GM18867 (cell line): Measurements from ENCODE around the gene SQOR.

Source experiments
- ATAC-seq: cut with Tn5 transposase; IDR thresholded peaks from one replicate; pipeline ENCODE4 v1.9.1; 2021; ENCODE audit warnings: mild to moderate bottlenecking, moderate library complexity; ENCODE audit not compliant: unreplicated experiment

Gene SQOR

GRCh38 chr15:45634432-45635190 is at the start of gene SQOR:
Gene SQOR, plus strand, starts transcription at chr15:45635029. Its CDS starts 23,895 bp downstream, at chr15:45658924.
- peak; percentile 73 for ATAC-seq

GRCh38 chr15:45585069-45585791 is 49.6 kb upstream of the SQOR start:
- ATAC-seq: no peak

- ATAC-seq: no peak
These were observed 48.7 kb upstream of the SQOR start for GRCh38 chr15:45586125-45586524.

GRCh38 chr15:45586601-45587094 is 48.2 kb upstream of the SQOR start:
- ATAC-seq: peak; percentile 10

- peak; percentile 78 for ATAC-seq
These were observed 47.5 kb upstream of the SQOR start, which contains the start of gene BLOC1S6 for GRCh38 chr15:45587095-45587862. Gene BLOC1S6, plus strand, starts transcription at chr15:45587379. Its CDS starts 65 bp downstream, at chr15:45587444.

- no peak for ATAC-seq
These were observed 47.0 kb upstream of the SQOR start for GRCh38 chr15:45587863-45588170.

- ATAC-seq: no peak
These were observed 46.5 kb upstream of the SQOR start for GRCh38 chr15:45588219-45588875.

- ATAC-seq: no peak
These were observed 45.6 kb upstream of the SQOR start for GRCh38 chr15:45589256-45589655.

- ATAC-seq: no peak
These were observed 40.5 kb upstream of the SQOR start for GRCh38 chr15:45594319-45594718.

GRCh38 chr15:45594835-45595530 is 39.8 kb upstream of the SQOR start:
- no peak for ATAC-seq

GRCh38 chr15:45603881-45604280 is 30.9 kb upstream of the SQOR start:
- ATAC-seq: no peak

GRCh38 chr15:45604326-45604725 is 30.5 kb upstream of the SQOR start:
- ATAC-seq: no peak

- ATAC-seq: no peak
These were observed 28.4 kb upstream of the SQOR start for GRCh38 chr15:45606413-45606812.

GRCh38 chr15:45606841-45607240 is 28.0 kb upstream of the SQOR start:
- ATAC-seq: no peak

- ATAC-seq: no peak
These were observed 23.5 kb upstream of the SQOR start for GRCh38 chr15:45611305-45611704.

GRCh38 chr15:45612790-45613415 is 21.9 kb upstream of the SQOR start:
- ATAC-seq: peak; percentile 58

GRCh38 chr15:45616901-45617323 is 17.9 kb upstream of the SQOR start:
- ATAC-seq: no peak

GRCh38 chr15:45618813-45619212 is 16.0 kb upstream of the SQOR start:
- ATAC-seq: no peak

- no peak for ATAC-seq
These were observed 6.7 kb upstream of the SQOR start for GRCh38 chr15:45628136-45628535.
